ENCODE data around the gene TMA7B. TPM values are rescaled to one million over a fixed set of nuclear protein-coding genes. Genes with fewer than 3 reads are reported as not detected.
"Not testable (repeated sequence)": the region's sequence is repeated elsewhere in the genome, so short reads cannot be mapped to it uniquely, and the experiment has no call there.

Gene TMA7B
- total RNA-seq, 8 experiments from 2014 or later: 0.14 to 0.31 (median 0.28) TPM; not detected in 5

GRCh38 chr22:39984746-39985145 lies 24.5 kb downstream of the TMA7B start:
- H3K4me1 ChIP-seq (replicated peaks in 1 of 2): peaks cover 0 to 6% of the 10 kb centered on the region in 2 donors
- H3K4me3 ChIP-seq: no peak overlapping the region
- ATAC-seq (replicated peaks in 6 of 8): no peak
- H3K27ac ChIP-seq: no peak overlapping the region
- WGBS, 10 experiments: no CpG with 5 or more reads among the region's 2 CpGs
- in situ Hi-C loops (cut with MboI; ENCODE audit: low pct_unique_long_range_greater_than_20kb in 2 of 9, low sequenced_read_pairs in 9 of 9, unreplicated experiment in 9 of 9): no loop called here

DNA sequence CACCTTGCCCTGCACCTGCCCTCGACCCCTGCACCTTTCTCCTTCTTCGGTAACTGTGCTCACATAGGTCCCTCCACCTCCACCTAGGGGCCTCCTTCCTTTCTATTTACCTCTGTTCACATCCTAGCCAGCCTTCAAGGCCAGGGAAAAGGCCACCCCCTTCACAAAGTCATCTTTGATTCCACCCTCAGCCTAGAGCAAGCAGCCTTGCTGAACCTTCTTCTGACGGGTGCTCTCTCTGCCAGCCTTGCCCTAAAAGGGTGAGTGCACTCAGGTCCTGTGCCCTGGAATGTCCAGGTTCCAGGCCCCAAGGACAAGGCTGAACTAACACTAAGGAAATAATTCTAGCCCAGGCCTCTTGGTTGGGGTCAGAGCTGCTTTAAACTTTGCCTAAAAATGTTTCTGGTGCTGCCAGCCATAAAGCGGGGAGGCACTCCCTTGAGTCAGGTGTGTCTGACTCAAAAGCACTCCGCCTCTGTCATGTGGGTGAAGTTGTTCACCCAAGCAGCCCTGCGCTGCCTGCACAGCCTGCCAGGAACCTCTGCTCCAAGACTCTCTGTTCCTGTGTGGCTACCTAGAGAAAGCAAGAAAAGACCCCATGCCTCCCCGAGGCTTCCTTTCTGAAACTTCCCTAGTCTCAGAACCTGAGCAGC lies 25.3 kb downstream of the TMA7B start:
- Histone ChIP-seq H3K4me3 (no peak overlapping the region), H3K27ac (no peak overlapping the region), H3K4me1 (replicated peaks in 1 of 2) (peaks cover 0 to 2% of the 10 kb centered on the region in 2 donors)
- 60 to 100% (median 80%) methylated on average over 1 to 4 of the region's 7 CpGs; no CpG with 5 or more reads in 2 of the 10 experiments for WGBS, 10 experiments
- in situ Hi-C loops (cut with MboI; ENCODE audit: low pct_unique_long_range_greater_than_20kb in 2 of 9, low sequenced_read_pairs in 9 of 9, unreplicated experiment in 9 of 9): no loop called here
- ATAC-seq (replicated peaks in 6 of 8): no peak

DNA sequence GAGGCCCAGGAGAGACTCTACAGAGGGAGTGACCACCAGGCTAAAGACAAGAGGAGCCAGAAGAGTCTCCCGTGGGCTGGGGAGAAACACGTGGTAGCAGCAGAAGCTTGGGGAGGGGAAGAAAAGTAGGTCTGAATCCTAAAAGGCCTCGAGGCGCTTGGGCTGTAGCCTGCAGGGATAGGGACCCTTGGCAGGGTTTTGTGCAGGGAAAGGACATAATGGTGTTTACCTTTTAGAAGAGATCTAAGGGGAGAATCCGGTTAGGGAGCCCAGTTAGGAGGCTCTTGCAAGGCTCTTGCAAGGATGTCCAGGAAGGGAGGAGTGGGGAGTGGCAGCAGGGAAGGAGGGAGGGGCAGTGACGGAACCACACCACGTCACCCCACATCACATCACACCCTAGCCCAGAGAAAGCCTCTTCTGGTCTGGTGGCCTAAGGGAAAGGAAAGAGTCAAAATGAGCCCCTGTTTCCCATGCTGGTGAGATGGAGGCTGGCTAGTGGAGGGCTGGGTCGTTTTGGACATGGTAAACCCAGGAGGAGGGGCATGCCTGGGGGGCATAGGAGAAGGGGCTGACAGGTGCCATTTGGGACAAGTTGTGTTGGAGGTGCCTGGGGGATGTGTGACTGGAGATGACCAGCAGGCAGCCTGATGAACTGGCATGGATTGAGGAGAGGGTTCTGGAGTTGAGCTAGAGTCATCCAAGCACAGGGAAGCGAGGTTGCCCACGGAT lies 28.4 kb downstream of the TMA7B start:
- Histone ChIP-seq H3K4me3 (no peak overlapping the region), H3K4me1 (replicated peaks in 1 of 2) (no peaks in the 10 kb centered on the region), H3K27ac (no peak overlapping the region)
- peak in 2 of 8 experiments; percentile 75 to 89 for ATAC-seq (replicated peaks in 6 of 8)
- 0 to 91% (median 58%) methylated on average over 1 to 7 of the region's 10 CpGs; no CpG with 5 or more reads in 3 of the 10 experiments for WGBS, 10 experiments
- in situ Hi-C loops (cut with MboI; ENCODE audit: low pct_unique_long_range_greater_than_20kb in 2 of 9, low sequenced_read_pairs in 9 of 9, unreplicated experiment in 9 of 9): no loop called here

- no peak for ATAC-seq (replicated peaks in 6 of 8)
- no peak overlapping the region for H3K4me3 ChIP-seq
- no peak overlapping the region for H3K27ac ChIP-seq
- 67 to 87% (median 73%) methylated on average over 1 to 5 of the region's 7 CpGs; no CpG with 5 or more reads in 5 of the 10 experiments for WGBS, 10 experiments
- peaks cover 0 to 3% of the 10 kb centered on the region in 2 donors for H3K4me1 ChIP-seq (replicated peaks in 1 of 2)
- in situ Hi-C loops (cut with MboI; ENCODE audit: low pct_unique_long_range_greater_than_20kb in 2 of 9, low sequenced_read_pairs in 9 of 9, unreplicated experiment in 9 of 9): no loop called here
Measured at GRCh38 chr22:39989633-39990032, 29.4 kb downstream of the TMA7B start.

DNA sequence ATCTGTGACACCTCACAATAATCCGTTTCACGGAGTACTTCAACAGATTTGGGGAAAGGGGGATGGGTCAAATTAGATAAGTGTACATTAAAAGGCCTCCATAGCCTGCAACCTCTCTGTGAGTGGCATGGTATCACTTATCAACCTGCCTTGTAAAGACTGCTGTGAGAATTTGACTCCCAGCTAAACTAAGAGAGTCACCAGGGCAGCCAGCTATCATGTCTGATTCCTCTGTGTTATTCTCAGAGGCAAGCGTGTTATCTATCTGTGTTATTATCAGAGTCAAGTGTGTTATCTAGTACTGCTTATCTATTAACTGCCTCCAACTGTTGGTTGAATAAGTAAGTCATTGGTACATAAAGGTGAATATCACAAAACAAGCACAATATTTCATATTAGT lies 30.5 kb downstream of the TMA7B start:
- ATAC-seq (replicated peaks in 6 of 8): no peak
- in situ Hi-C loops (cut with MboI; ENCODE audit: low pct_unique_long_range_greater_than_20kb in 2 of 9, low sequenced_read_pairs in 9 of 9, unreplicated experiment in 9 of 9): no loop called here
- Histone ChIP-seq H3K4me1 (replicated peaks in 1 of 2) (peaks cover 0 to 3% of the 10 kb centered on the region in 2 donors), H3K27ac (no peak overlapping the region), H3K4me3 (no peak overlapping the region)
- 71 to 100% (median 94%) methylated on average over 1 to 3 of the region's 3 CpGs; no CpG with 5 or more reads in 3 of the 10 experiments for WGBS, 10 experiments

DNA sequence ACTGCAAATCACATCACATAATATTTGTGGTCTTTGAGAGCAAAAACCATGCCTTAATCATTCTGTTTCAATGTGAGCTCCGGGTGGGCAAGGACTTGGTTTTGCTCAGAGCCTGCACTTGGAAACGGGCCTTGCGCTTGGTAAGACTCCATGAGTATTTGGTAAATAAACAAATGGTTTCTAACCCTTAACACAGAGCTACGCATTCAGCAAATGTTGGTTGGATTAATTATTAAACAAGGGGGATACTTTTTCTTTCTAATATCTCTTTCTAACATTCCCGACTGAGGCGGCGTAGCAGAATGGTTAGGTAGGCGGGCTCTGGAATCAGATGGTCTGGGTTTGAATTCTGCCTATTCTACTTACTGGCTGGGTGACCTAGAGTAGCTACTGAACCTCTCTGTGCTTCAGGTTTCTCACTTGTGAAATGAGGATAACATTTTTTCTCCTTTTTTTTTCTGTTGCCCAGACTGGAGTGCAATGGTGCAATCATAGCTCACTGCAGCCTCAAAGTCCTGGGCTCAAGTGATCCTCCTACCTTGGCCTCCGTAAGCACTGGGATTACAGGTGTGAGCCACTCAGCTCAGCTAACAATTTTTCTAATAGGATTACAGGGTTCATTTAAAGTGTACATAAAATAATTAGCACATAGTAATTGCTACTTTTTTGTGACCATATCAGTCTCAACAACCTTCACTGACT lies 31.1 kb downstream of the TMA7B start:
- H3K4me3 ChIP-seq: no peak overlapping the region
- no peak for ATAC-seq (replicated peaks in 6 of 8)
- whole genome bisulfite sequencing, 10 experiments: 67 to 83% (median 79%) methylated on average over 2 to 9 of the region's 9 CpGs
- no peak overlapping the region for H3K27ac ChIP-seq
- in situ Hi-C loops (cut with MboI; ENCODE audit: low pct_unique_long_range_greater_than_20kb in 2 of 9, low sequenced_read_pairs in 9 of 9, unreplicated experiment in 9 of 9): no loop called here
- peaks cover 0 to 4% of the 10 kb centered on the region in 2 donors for H3K4me1 ChIP-seq (replicated peaks in 1 of 2)

DNA sequence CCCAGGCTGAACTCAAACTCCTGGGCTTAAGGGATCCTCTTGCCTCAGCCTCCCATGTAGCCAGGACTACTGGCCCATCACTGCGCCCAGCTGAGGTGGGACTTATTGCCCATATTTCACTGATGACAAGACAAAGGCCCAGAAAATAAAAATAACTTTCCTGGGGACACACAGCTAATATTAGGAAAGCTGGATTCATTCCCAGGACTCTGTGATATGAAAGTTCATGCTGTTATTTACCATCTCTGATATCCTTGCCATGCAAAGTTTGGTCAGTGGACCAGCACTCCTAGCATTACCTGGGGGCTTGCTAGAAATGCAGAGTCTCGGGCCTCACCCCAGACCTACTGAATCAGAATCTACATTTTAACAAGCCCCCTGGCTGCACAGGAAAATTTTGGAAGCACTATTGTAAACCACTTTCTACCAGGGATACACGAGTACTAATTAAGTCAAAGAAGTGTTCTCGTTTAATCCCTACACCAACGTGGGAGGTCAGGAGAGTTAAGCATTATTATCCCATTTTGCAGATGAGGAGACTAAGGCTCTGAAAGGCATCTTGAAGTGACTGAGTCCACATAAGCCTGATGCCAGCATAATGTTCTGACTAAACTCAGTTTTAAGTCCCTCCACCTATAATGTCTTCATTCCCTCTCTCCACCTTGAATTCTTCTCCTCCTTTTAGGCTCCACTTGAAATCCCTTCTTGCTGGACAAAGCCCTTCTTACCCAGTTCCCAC lies 32.1 kb downstream of the TMA7B start:
- peaks cover 0 to 11% of the 10 kb centered on the region in 2 donors for H3K4me1 ChIP-seq (replicated peaks in 1 of 2)
- 62 to 100% (median 78%) methylated on average over 1 to 5 of the region's 5 CpGs; no CpG with 5 or more reads in 2 of the 10 experiments for WGBS, 10 experiments
- ATAC-seq (replicated peaks in 6 of 8): no peak
- in situ Hi-C loops (cut with MboI; ENCODE audit: low pct_unique_long_range_greater_than_20kb in 2 of 9, low sequenced_read_pairs in 9 of 9, unreplicated experiment in 9 of 9): no loop called here
- no peak overlapping the region for H3K4me3 ChIP-seq
- no peak overlapping the region for H3K27ac ChIP-seq

DNA sequence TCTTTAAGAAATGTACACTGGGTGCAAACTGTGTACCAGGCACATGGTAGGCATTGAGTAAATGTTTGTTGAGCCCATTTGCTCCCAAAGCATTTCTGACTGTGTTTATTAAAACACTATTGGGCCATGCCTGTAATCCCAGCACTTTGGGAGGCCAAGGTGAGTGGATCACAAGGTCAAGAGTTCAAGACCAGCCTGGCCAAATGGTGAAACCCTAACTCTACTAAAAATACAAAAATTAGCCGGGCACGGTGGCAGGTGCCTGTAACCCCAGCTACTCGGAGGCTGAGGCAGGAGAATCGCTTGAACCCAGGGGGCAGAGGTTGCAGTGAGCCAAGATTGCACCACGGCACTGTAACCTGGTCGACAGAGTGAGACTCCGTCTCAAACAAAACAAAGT lies 32.7 kb downstream of the TMA7B start:
- ATAC-seq (replicated peaks in 6 of 8); H3K27ac ChIP-seq; H3K4me3 ChIP-seq; in situ Hi-C loops (cut with MboI; ENCODE audit: low pct_unique_long_range_greater_than_20kb in 2 of 9, low sequenced_read_pairs in 9 of 9, unreplicated experiment in 9 of 9): not testable (repeated sequence)
- WGBS, 10 experiments: 28 to 96% (median 89%) methylated on average over 1 to 7 of the region's 7 CpGs; no CpG with 5 or more reads in 2 of the 10 experiments
- peaks cover 3 to 17% of the 10 kb centered on the region in 2 donors for H3K4me1 ChIP-seq (replicated peaks in 1 of 2)

DNA sequence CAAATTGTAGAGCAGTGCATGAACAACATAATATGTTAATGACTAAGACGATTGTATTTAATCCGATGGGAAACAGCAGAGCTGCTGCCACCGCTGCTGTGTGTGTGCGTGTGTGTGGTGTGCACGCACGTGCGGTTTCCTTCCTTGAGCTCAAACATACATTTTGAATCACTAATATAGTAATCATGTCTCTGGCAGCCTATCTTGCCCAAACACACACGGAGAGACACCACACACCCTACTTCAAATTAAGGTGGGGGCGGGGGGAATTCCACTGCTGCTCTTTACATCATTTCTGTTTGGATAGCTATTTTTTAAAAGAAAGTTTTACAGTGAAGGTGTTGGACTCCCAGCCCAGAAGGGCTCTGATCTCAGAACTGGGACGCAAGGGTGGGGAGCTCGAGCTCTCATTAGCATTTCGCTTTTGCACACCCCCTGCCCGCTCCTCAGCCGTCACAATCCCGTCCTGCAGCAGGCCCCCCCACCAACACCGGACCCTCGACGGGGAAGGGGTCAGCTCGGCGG lies 33.9 kb downstream of the TMA7B start:
- 47 to 100% (median 75%) methylated on average over 1 to 13 of the region's 20 CpGs; no CpG with 5 or more reads in 3 of the 10 experiments for WGBS, 10 experiments
- no peak for ATAC-seq (replicated peaks in 6 of 8)
- in situ Hi-C loops (cut with MboI; ENCODE audit: low pct_unique_long_range_greater_than_20kb in 2 of 9, low sequenced_read_pairs in 9 of 9, unreplicated experiment in 9 of 9): no loop called here
- Histone ChIP-seq H3K4me3 (no peak overlapping the region), H3K27ac (no peak overlapping the region), H3K4me1 (replicated peaks in 1 of 2) (peaks cover 15 to 30% of the 10 kb centered on the region in 2 donors)

GRCh38 chr22:39994566-39995392 lies 34.6 kb downstream of the TMA7B start, which contains the start of gene FAM83F:
Gene FAM83F (plus strand): TSS chr22:39994954. CDS start chr22:39995043, 89 bp downstream.
- Histone ChIP-seq H3K4me3 (no peak within 1 kb of the TSS), H3K27ac (no peak within 1 kb of the TSS), H3K4me1 (replicated peaks in 1 of 2) (peaks cover 20 to 36% of the 10 kb centered on the region in 2 donors)
- peak in 7 of 8 experiments; percentile 7 to 63 (median 54) for ATAC-seq (replicated peaks in 6 of 8)
- in situ Hi-C loops (cut with MboI; ENCODE audit: low pct_unique_long_range_greater_than_20kb in 2 of 9, low sequenced_read_pairs in 9 of 9, unreplicated experiment in 9 of 9): no loop called here
- WGBS, 10 experiments: no CpG with 5 or more reads among the region's 115 CpGs

DNA sequence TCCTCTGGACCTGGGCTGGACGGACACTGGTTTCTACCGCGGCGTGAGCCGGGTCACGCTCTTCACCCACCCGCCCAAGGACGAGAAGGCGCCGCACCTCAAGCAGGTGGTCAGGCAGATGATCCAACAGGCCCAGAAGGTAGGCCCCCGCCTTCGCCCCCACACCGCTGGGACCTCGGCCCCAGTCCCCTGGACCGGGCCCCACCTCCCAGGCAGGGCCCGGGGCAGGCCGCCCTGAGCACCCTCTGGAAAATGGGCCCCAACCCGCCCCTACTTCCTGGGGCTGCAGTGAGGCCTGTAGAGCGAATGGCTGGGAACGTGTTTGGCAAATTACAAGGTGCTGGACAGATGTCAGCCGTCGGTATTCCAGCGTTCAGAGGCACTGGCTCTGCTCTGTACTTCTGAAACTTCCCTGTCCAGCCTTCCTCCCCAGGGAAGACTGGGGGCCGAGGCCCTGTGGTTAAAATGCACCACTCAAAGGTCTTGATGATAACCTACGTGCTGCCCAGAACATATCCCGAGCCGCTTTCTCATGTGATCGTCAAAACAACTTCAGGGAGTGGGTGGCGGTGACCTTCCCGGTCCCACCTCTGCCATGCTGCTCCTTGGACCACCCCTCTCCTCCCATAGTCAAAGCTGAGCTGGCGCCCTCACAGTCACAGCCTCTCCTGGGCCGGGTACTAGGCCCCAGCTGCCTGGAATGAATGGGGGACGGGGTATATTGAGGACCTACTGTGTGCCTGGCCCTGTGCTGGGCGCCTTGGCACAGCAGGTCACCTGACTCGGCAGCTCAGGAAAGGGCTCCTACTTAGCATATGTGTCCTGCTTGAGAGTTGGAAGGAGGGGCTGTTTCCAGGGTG lies 35.4 kb downstream of the TMA7B start:
- ATAC-seq (replicated peaks in 6 of 8): no peak
- Histone ChIP-seq H3K27ac (no peak overlapping the region), H3K4me3 (no peak overlapping the region), H3K4me1 (replicated peaks in 1 of 2) (peaks cover 28 to 40% of the 10 kb centered on the region in 2 donors)
- in situ Hi-C loops (cut with MboI; ENCODE audit: low pct_unique_long_range_greater_than_20kb in 2 of 9, low sequenced_read_pairs in 9 of 9, unreplicated experiment in 9 of 9): no loop called here
- 50 to 92% (median 78%) methylated on average over 1 to 7 of the region's 35 CpGs; no CpG with 5 or more reads in 4 of the 10 experiments for WGBS, 10 experiments

Measured in motor neuron (in vitro differentiated cells).